Tibial nerve (tissue), 4 donors: ENCODE measurements around the gene RPTOR.

Experiments used
- CTCF ChIP-seq, 5 experiments: fragments of 200-600 bp in 3 of 5; fragments of 450-650 bp in 2 of 5; sonication (generic) in 3 of 5; IDR thresholded peaks; one replicate each; pipeline ENCODE4 v1.5.1; 2016 to 2019; ENCODE audit warnings: antibody characterized with exemption in 5 of 5, mild to moderate bottlenecking in 3 of 5, moderate library complexity in 2 of 5
- EP300 ChIP-seq, 2 donors: sonication (generic); formaldehyde crosslinking; IDR thresholded peaks; one replicate each; pipeline ENCODE4 v1.6.1; 2017; ENCODE audit warnings: antibody characterized with exemption in 2 of 2, mild to moderate bottlenecking in 1 of 2
- POLR2A ChIP-seq, 2 donors: fragments of 450-650 bp; IDR thresholded peaks; one replicate each; pipeline ENCODE4 v1.6.1; 2017; ENCODE audit warnings: antibody characterized with exemption in 2 of 2, mild to moderate bottlenecking in 2 of 2, moderate library complexity in 2 of 2

DNA sequence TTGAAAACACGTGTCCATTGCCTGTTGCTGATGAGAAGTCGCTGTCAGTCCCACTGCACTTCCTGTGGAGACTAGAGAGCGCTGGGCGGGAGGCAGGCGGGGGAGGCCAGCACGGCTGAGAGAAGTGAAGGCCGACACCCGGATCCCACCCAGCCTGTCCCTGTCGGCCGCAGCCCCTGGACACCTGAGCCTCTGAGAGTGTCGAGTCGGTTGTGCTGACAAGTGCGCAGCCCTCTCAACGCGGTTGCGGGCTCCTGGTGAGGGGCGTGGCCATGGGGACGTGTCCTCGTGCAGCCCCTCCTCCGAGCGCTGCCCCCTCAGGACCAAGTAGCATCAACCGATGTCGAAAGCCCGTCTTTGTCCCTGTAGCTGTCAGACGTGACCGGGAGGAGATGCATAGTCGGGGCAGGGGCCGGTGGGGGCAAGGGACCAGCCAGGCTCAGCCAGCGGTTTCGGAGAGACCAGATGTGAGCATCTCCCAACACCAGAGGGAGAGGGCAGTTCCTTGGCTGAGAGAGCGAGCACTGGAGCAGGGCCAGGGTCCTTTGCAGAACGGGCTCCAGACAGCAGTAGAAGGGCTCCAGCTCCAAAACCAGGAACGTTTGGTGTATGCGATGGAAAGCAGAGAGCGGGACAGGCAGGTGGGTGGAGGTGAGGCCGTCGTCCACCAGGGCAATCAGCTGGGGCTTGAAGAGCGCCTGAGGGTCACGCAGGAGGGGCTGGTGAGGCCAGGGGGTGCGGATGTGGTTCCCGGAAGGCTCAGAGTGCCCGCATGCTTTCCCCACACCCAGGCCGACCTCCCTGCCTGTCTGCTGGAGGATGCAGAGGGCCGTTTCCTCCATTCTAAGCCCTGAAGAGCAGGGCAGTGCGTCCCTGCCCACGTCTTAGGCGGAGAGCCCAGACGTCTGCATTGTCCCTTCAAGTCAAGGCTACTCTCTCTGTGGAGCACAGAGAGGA is 403.7 kb downstream of the RPTOR start:
- TF ChIP-seq POLR2A (IDR thresholded peaks at IDR 0.05) (no peak), EP300 (IDR thresholded peaks at IDR 0.05) (no peak), CTCF (IDR thresholded peaks at IDR 0.05) (no peak)
